Kidney epithelial cell (primary cell): ENCODE results near the gene TNK2. TPM values are rescaled to one million over a fixed set of nuclear protein-coding genes. Genes with fewer than 3 reads are reported as not detected.

Experiments used
- DNase-seq: peaks from one replicate; pipeline ENCODE4 v3.0.0-alpha.2; 2010; ENCODE audit warnings: low read depth
- H3K27me3 ChIP-seq: 2 replicates; pipeline ENCODE4 v1.6.0; 2011; ENCODE audit warnings: low read length; ENCODE audit not compliant: control insufficient read depth, insufficient read depth
- H3K36me3 ChIP-seq: 2 replicates; pipeline ENCODE4 v1.5.1; 2011; ENCODE audit warnings: low read length; ENCODE audit not compliant: control insufficient read depth, insufficient read depth
- H3K4me3 ChIP-seq: 2 replicates; pipeline ENCODE4 v1.5.1; 2011; ENCODE audit warnings: low read depth, mild to moderate bottlenecking, control low read depth, low read length
- CTCF ChIP-seq: IDR thresholded peaks from 2 replicates; pipeline ENCODE4 v1.5.1; 2011; ENCODE audit warnings: mild to moderate bottlenecking, moderate library complexity, low read length, control low read depth, inconsistent platforms; ENCODE audit not compliant: insufficient read depth, poor library complexity, severe bottlenecking
- total RNA-seq: library from RNA; depleted of rRNA; stranded (reverse); fragments of >200 nt; gene quantifications from 2 replicates; pipeline ENCODE4 v1.2.3, GENCODE V29; 2015

TNK2 gene
- total RNA-seq, 1 donor from 2014 or later = 16.0 TPM

GRCh38 chr3:195853036-195853435, 55.3 kb downstream of the TNK2 start:
- no peak for DNase-seq
- Histone ChIP-seq H3K27me3 (no peaks in the 10 kb centered on the region), H3K36me3 (no peaks in the 10 kb centered on the region), H3K4me3 (no peak overlapping the region)
- TF ChIP-seq CTCF = no peak

- no peaks in the 10 kb centered on the region for H3K36me3 ChIP-seq
- peak; percentile 48 for DNase-seq
- no peak overlapping the region for H3K4me3 ChIP-seq
- no peaks in the 10 kb centered on the region for H3K27me3 ChIP-seq
- peak; percentile 100 for TF ChIP-seq CTCF
Measured at GRCh38 chr3:195850857-195851543, 57.4 kb downstream of the TNK2 start.

DNA sequence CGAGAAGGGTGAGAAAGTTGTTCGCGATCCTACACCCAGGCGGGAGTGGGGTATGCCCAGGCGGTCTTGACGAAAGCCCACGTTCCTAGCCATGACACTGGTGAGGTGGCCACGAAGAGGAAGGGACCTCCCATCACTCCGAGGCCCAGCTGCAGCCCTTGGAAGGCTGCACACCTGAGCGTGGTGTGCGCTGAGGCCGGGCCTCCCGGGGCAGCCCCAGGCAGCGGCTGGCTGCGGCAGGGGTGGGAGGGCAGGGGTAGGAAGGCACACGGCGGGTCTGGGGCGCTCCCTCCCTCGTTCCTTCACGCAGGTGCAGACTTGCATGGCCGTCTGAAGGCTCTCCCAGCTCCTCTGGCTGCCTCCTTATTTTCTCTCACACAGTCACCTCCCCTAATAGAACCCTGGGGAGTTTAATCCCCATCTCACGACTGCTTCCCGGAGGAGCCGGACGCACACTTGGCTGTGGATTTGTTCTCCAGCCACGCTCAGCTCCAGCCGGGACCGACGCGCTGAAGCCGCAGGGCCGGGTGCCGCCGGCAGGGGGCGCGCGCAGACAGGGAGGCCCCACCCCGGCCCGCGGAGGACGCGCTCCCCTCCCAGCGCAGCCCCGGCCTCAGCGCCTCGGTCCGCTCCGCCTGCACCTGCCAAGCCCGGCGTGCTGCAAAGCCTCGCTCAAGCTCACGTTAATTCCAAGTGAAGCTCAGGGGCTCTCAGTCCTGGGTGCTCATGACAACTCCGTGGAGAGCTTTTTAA, 58.9 kb downstream of the TNK2 start:
- DNase-seq = no peak
- no peaks in the 10 kb centered on the region for H3K36me3 ChIP-seq
- no peak for TF ChIP-seq CTCF

GRCh38 chr3:195847055-195847950, 61.0 kb downstream of the TNK2 start:
- DNase-seq = no peak
- Histone ChIP-seq H3K4me3 (no peak overlapping the region), H3K36me3 (no peaks in the 10 kb centered on the region), H3K27me3 (no peaks in the 10 kb centered on the region)
- no peak for TF ChIP-seq CTCF

More for the DNA sequence above, 58.9 kb downstream of the TNK2 start:
- no peak overlapping the region for H3K4me3 ChIP-seq
- H3K27me3 ChIP-seq = no peaks in the 10 kb centered on the region

GRCh38 chr3:195845483-195845882, 62.9 kb downstream of the TNK2 start:
- no peaks in the 10 kb centered on the region for H3K36me3 ChIP-seq
- no peak for TF ChIP-seq CTCF
- DNase-seq = no peak
- H3K27me3 ChIP-seq = no peaks in the 10 kb centered on the region
- H3K4me3 ChIP-seq = no peak overlapping the region
